B cell (primary cell): ENCODE data around the gene ITGB7. TPM values are rescaled to one million over a fixed set of nuclear protein-coding genes. Genes with fewer than 3 reads are reported as not detected.
A peak's percentile ranks its signal among the peaks of the same experiment; 100 is the strongest.

Experiments used
- ATAC-seq: fragments of 200-7000 bp; cut with Tn5 transposase; one replicate; pipeline ENCODE4 v1.10.0; 2021; ENCODE audit warnings: low read depth, mild to moderate bottlenecking, moderate number of reproducible peaks, moderate library complexity
- CTCF ChIA-PET: fragments of 350-600 bp; sonication (Branson Sonifier 250); formaldehyde crosslinking; loops from one replicate; lab custom pipeline; 2021; ENCODE audit warnings: antibody characterized with exemption, inconsistent platforms; lab: Charles Lee
- POLR2A ChIA-PET: fragments of 350-600 bp; sonication (Branson Sonifier 250); formaldehyde crosslinking; loops from one replicate; lab custom pipeline; 2021; ENCODE audit warnings: antibody characterized with exemption; lab: Charles Lee
- DNase-seq: peaks from one replicate; pipeline ENCODE4 v3.0.0; 2013
- H2AFZ ChIP-seq: 2 replicates; pipeline ENCODE4 v1.6.1; 2012; ENCODE audit warnings: mild to moderate bottlenecking, low read depth, low read length; ENCODE audit not compliant: insufficient read depth, poor library complexity, severe bottlenecking
- H3K27ac ChIP-seq, 2 donors: 1 replicate in 1 of 2; 2 replicates in 1 of 2; pipeline ENCODE4 v1.5.1; 2012 to 2013; ENCODE audit warnings: low read length in 2 of 2, mild to moderate bottlenecking in 2 of 2, moderate library complexity in 1 of 2
- H3K27me3 ChIP-seq, 4 experiments: fragments of 200-600 bp in 1 of 4; sonication (generic) in 1 of 4; replicated peaks in 1 of 4; 1 replicate in 2 of 4; 2 replicates in 2 of 4; pipeline versions ENCODE4 v1.6.1 to v1.7.0; 2013 to 2016; ENCODE audit warnings: low read length in 3 of 4, mild to moderate bottlenecking in 2 of 4, mixed read lengths in 1 of 4, moderate library complexity in 1 of 4; ENCODE audit not compliant: insufficient read depth in 4 of 4, control insufficient read depth in 3 of 4; ENCODE audit errors: control extremely low read depth in 1 of 4
- H3K36me3 ChIP-seq, 2 experiments: replicated peaks in 1 of 2; 1 replicate in 1 of 2; 2 replicates in 1 of 2; pipeline versions ENCODE4 v1.6.1 to v1.7.1; 2013; ENCODE audit warnings: low read length in 1 of 2; ENCODE audit not compliant: insufficient read depth in 2 of 2, control insufficient read depth in 1 of 2; ENCODE audit errors: control extremely low read depth in 1 of 2, extremely low read depth in 1 of 2
- H3K4me1 ChIP-seq, 2 donors: fragments of 200-600 bp in 1 of 2; sonication (generic) in 1 of 2; 1 replicate in 1 of 2; 2 replicates in 1 of 2; pipeline versions ENCODE4 v1.5.1 to v1.6.1; 2013 to 2017; ENCODE audit warnings: low read length in 2 of 2; ENCODE audit not compliant: control insufficient read depth in 2 of 2, insufficient read depth in 2 of 2
- H3K4me2 ChIP-seq: replicated peaks from 2 replicates; pipeline ENCODE3; 2012; ENCODE audit warnings: mild to moderate bottlenecking, low read depth, low read length; ENCODE audit not compliant: poor library complexity, severe bottlenecking
- H3K4me3 ChIP-seq, 5 experiments: fragments of 200-600 bp in 1 of 5; sonication (generic) in 1 of 5; 1 replicate in 3 of 5; 2 replicates in 2 of 5; pipeline versions ENCODE4 v1.5.1 to v1.7.0; 2011 to 2016; ENCODE audit warnings: low read length in 4 of 5, mild to moderate bottlenecking in 4 of 5, low read depth in 2 of 5, control low read depth in 1 of 5, moderate library complexity in 1 of 5; ENCODE audit not compliant: insufficient read depth in 1 of 5; ENCODE audit errors: control extremely low read depth in 1 of 5, extremely low read depth in 1 of 5
- H3K79me2 ChIP-seq: fragments of 200-600 bp; sonication (generic); one replicate; pipeline ENCODE4 v1.6.0; 2016; ENCODE audit warnings: low read length; ENCODE audit not compliant: control insufficient read depth, insufficient read depth
- H3K9ac ChIP-seq: fragments of 200-600 bp; sonication (generic); 2 replicates; pipeline ENCODE4 v1.6.1; 2017; ENCODE audit warnings: mild to moderate bottlenecking, low read length, moderate library complexity
- H3K9me3 ChIP-seq, 3 donors: one replicate each; pipeline versions ENCODE4 v1.6.1 to v1.7.1; 2013; ENCODE audit warnings: low read length in 2 of 3; ENCODE audit not compliant: control insufficient read depth in 2 of 3, insufficient read depth in 1 of 3; ENCODE audit errors: control extremely low read depth in 1 of 3
- H4K20me1 ChIP-seq: 2 replicates; pipeline ENCODE4 v1.6.0; 2012; ENCODE audit warnings: mild to moderate bottlenecking, low read length; ENCODE audit not compliant: insufficient read depth, control insufficient read depth, poor library complexity, severe bottlenecking
- H3K27ac Mint-ChIP-seq: one replicate; pipeline ENCODE4 v1.8.0; 2021; ENCODE audit warnings: mixed read lengths
- H3K27me3 Mint-ChIP-seq: one replicate; pipeline ENCODE4 v1.8.0; 2021; ENCODE audit warnings: mixed read lengths
- H3K4me1 Mint-ChIP-seq: one replicate; pipeline ENCODE4 v1.8.0; 2021; ENCODE audit warnings: mixed read lengths
- H3K4me3 Mint-ChIP-seq: one replicate; pipeline ENCODE4 v1.8.0; 2021; ENCODE audit warnings: mixed read lengths
- H3K9me3 Mint-ChIP-seq: one replicate; pipeline ENCODE4 v1.8.0; 2022; ENCODE audit warnings: mixed read lengths; ENCODE audit not compliant: insufficient read depth
- EZH2 ChIP-seq: IDR thresholded peaks from 2 replicates; pipeline ENCODE4 v1.6.1; 2012; ENCODE audit warnings: borderline replicate concordance, low read depth, mild to moderate bottlenecking, moderate library complexity, low read length; ENCODE audit not compliant: insufficient read depth, poor library complexity, severe bottlenecking
- whole genome bisulfite sequencing: methylation state at CpG from one replicate; pipeline ENCODE4 v1.1.5; 2013; ENCODE audit warnings: missing lambda C conversion rate; ENCODE audit not compliant: insufficient coverage; 5-methylcytosine and 5-hydroxymethylcytosine counted together
- intact Hi-C: fragments of 100-400 bp; cut with micrococcal nuclease; formaldehyde crosslinking; loops from one replicate; pipeline ENCODE4 v1.10.0; 2022
- polyA plus RNA-seq: library from polyadenylated mRNA; depleted of rRNA; stranded (reverse); fragments of >200 nt; gene quantifications from 2 replicates; pipeline ENCODE4 v1.2.3, GENCODE V29; 2012
- total RNA-seq, 2 donors: library from RNA; stranded (reverse); fragments of 120-200 nt in 1 of 2; gene quantifications; 1 replicate in 1 of 2; 2 replicates in 1 of 2; pipeline versions ENCODE4 v1.2.3 to v1.2.4, GENCODE V29; 2013 to 2022
- TF ChIP-seq, protein P1 (sequence below): fragments of 200-600 bp; IDR thresholded peaks from one replicate; pipeline ENCODE4 v1.8.0; 2022; ENCODE audit warnings: antibody characterized with exemption, mild to moderate bottlenecking

ITGB7 gene
- total and polyA plus RNA-seq, 2 donors (not counting 1 experiment from before 2014, with no cell fraction given) = 199 to 265 TPM

DNA sequence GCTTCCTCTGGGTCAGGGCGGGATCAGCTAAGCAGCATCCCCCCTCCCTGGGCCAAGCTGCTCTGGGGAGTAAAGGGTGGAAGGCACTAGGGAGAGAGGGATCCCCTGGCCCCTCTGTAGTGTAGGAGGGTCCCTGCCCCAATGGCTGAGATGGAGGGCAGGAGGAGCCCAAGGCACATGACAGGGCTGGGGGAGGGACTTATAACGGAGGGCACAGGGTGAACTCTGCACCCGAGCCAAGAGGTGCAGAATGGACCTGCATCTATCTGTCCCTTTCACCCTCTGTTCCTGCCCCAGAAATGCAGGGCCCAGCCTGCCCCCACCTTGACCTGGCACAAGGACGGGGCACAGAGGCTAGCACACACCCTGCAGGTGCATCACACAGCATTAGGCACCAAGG lies 3.8 kb upstream of the ITGB7 start:
- WGBS = 79% methylated on average over 4 of the region's 4 CpGs
- Histone ChIP-seq H3K9me3 (no peaks in the 10 kb centered on the region), H3K27me3 (no peaks in the 10 kb centered on the region), H3K79me2 (peaks cover 49% of the 10 kb centered on the region), H3K4me1 (peaks cover 54 to 66% of the 10 kb centered on the region in 2 donors), H3K4me2 (no peak overlapping the region), H3K4me3 (no peak overlapping the region), H4K20me1 (peaks cover 6% of the 10 kb centered on the region), H2AFZ (no peak overlapping the region), H3K36me3 (peaks cover 0 to 17% of the 10 kb centered on the region in 2 experiments), H3K27ac (peak overlapping the region; percentile 28 to 48), H3K9ac (no peak overlapping the region)
- peak overlapping the region; percentile 41 for H3K27ac Mint-ChIP-seq
- CTCF ChIA-PET = interaction anchor here (1.0 to 17.1 kb wide), 16 partner anchors 9 to 134 kb away, joined by 3 to 721 read pairs (median 21); partner anchors contain the start of genes AAAS, CSAD, ESPL1 and ITGB7
- peak overlapping the region; percentile 50 for H3K4me3 Mint-ChIP-seq
- H3K4me1 Mint-ChIP-seq = peaks cover 69% of the 10 kb centered on the region
- ATAC-seq = no peak
- POLR2A ChIA-PET = interaction anchor here (0.7 to 4.1 kb wide), 3 partner anchors 10 to 65 kb away, joined by 3 to 21 read pairs (median 4); partner anchors contain the start of gene ESPL1
- intact Hi-C loops = no loop called here
- no peaks in the 10 kb centered on the region for H3K9me3 Mint-ChIP-seq
- no peaks in the 10 kb centered on the region for H3K27me3 Mint-ChIP-seq
- TF ChIP-seq, protein P1, sequence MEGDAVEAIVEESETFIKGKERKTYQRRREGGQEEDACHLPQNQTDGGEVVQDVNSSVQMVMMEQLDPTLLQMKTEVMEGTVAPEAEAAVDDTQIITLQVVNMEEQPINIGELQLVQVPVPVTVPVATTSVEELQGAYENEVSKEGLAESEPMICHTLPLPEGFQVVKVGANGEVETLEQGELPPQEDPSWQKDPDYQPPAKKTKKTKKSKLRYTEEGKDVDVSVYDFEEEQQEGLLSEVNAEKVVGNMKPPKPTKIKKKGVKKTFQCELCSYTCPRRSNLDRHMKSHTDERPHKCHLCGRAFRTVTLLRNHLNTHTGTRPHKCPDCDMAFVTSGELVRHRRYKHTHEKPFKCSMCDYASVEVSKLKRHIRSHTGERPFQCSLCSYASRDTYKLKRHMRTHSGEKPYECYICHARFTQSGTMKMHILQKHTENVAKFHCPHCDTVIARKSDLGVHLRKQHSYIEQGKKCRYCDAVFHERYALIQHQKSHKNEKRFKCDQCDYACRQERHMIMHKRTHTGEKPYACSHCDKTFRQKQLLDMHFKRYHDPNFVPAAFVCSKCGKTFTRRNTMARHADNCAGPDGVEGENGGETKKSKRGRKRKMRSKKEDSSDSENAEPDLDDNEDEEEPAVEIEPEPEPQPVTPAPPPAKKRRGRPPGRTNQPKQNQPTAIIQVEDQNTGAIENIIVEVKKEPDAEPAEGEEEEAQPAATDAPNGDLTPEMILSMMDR = no peak
- TF ChIP-seq EZH2 = no peak
- no peak for DNase-seq

DNA sequence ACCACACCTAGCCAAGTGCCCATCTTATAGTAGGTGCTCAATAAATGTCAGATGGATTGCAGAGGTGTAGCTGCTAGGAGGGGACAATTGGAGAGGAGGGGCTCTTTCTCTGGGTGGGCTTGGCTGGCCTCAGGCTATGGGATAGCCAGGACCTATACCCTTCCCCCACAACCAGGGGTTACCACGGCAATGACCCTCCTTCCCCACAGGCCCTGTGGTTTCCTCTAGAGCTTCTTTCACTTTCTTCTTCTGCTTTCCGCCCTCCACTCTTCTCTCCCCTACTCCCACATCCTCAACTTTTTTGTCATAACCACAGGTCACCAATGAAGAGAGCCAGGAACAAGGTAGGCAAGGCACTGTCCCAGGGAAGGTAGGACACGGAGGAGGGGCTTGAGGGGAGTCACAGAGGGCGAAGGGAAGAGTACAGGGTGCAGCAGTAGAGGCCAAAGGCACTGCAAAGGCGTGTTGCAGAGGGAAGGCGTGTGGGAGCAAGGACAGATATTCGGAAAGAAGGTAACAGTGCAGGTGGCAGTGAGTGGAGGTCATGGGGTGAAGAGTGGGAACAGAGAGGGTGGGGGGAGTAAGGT lies 1.9 kb upstream of the ITGB7 start:
- H3K4me2 ChIP-seq = peak overlapping the region; percentile 98
- 6% methylated on average over 6 of the region's 7 CpGs for WGBS
- H3K27ac Mint-ChIP-seq = peak overlapping the region; percentile 96
- H3K9me3 Mint-ChIP-seq = no peaks in the 10 kb centered on the region
- peaks cover 69% of the 10 kb centered on the region for H3K4me1 Mint-ChIP-seq
- TF ChIP-seq EZH2 = no peak
- TF ChIP-seq, protein P1 = no peak
- H3K4me3 ChIP-seq = peak overlapping the region; percentile 43 to 77 (median 66)
- POLR2A ChIA-PET = interaction anchor here (0.5 to 4.1 kb wide), 7 partner anchors 9 to 115 kb away, joined by 3 to 21 read pairs (median 6); partner anchors contain the start of genes CSAD, ESPL1 and ZNF740
- H2AFZ ChIP-seq = peak overlapping the region; percentile 83
- H3K36me3 ChIP-seq = peaks cover 0 to 17% of the 10 kb centered on the region in 2 experiments
- peak overlapping the region; percentile 73 to 91 for H3K27ac ChIP-seq
- H3K9ac ChIP-seq = peak overlapping the region; percentile 88
- H3K4me3 Mint-ChIP-seq = peak overlapping the region; percentile 94
- H3K27me3 Mint-ChIP-seq = no peaks in the 10 kb centered on the region
- no peaks in the 10 kb centered on the region for H3K9me3 ChIP-seq
- no peaks in the 10 kb centered on the region for H3K27me3 ChIP-seq
- H3K79me2 ChIP-seq = peaks cover 68% of the 10 kb centered on the region
- peaks cover 10% of the 10 kb centered on the region for H4K20me1 ChIP-seq
- ATAC-seq (peak; percentile 56), DNase-seq (peak; percentile 71)
- CTCF ChIA-PET = interaction anchor here (1.0 to 17.1 kb wide), 12 partner anchors 3 to 139 kb away, joined by 3 to 721 read pairs (median 90); partner anchors contain the start of genes AAAS, CSAD, ESPL1 and ITGB7
- intact Hi-C loops = loop anchor here (1.0 kb wide), 1 partner anchor 9 kb away; no protein-coding TSS in a partner anchor
- H3K4me1 ChIP-seq = peaks cover 73 to 84% of the 10 kb centered on the region in 2 donors
